NCI-H2227 treated with DMSO at 0.1 percent for 48 hours (cell line): ENCODE data around the gene PSD2.

Experiments
- DNase-seq: peaks from one replicate; lab custom pipeline; 2025; lab: John Stamatoyannopoulos, UW

PSD2 gene

GRCh38 chr5:139763280-139763929 lies 32.2 kb upstream of the PSD2 start:
- no peak for DNase-seq

GRCh38 chr5:139763930-139764791 lies 31.4 kb upstream of the PSD2 start:
- peak; percentile 23 for DNase-seq

- DNase-seq = no peak
Measured at GRCh38 chr5:139764886-139765408, 30.7 kb upstream of the PSD2 start.

- DNase-seq = peak; percentile 89
Measured at GRCh38 chr5:139765409-139766217, 30.0 kb upstream of the PSD2 start.

- DNase-seq = no peak
Measured at GRCh38 chr5:139767960-139768359, 27.6 kb upstream of the PSD2 start.

- no peak for DNase-seq
Measured at GRCh38 chr5:139768807-139769465, 26.7 kb upstream of the PSD2 start.

GRCh38 chr5:139769477-139769876 lies 26.1 kb upstream of the PSD2 start:
- no peak for DNase-seq

- DNase-seq = no peak
Measured at GRCh38 chr5:139770722-139771121, 24.9 kb upstream of the PSD2 start.

- no peak for DNase-seq
Measured at GRCh38 chr5:139772089-139772791, 23.4 kb upstream of the PSD2 start.

GRCh38 chr5:139772927-139773690 lies 22.5 kb upstream of the PSD2 start:
- DNase-seq = no peak

- no peak for DNase-seq
Measured at GRCh38 chr5:139774980-139775661, 20.5 kb upstream of the PSD2 start.

GRCh38 chr5:139775872-139776271 lies 19.7 kb upstream of the PSD2 start:
- no peak for DNase-seq

- no peak for DNase-seq
Measured at GRCh38 chr5:139776861-139777260, 18.7 kb upstream of the PSD2 start.

- DNase-seq = no peak
Measured at GRCh38 chr5:139783436-139783965, 12.1 kb upstream of the PSD2 start.

GRCh38 chr5:139784488-139784887 lies 11.1 kb upstream of the PSD2 start:
- DNase-seq = no peak

- no peak for DNase-seq
Measured at GRCh38 chr5:139787257-139787567, 8.4 kb upstream of the PSD2 start.

GRCh38 chr5:139787568-139788293 lies 7.9 kb upstream of the PSD2 start:
- peak; percentile 76 for DNase-seq

- no peak for DNase-seq
Measured at GRCh38 chr5:139788294-139788910, 7.2 kb upstream of the PSD2 start.
